Measurements from ENCODE around the gene TBC1D12.
A peak's percentile ranks its signal among the peaks of the same experiment; 100 is the strongest.

The TBC1D12 gene

GRCh38 chr10:94487575-94487974, 85.2 kb downstream of the TBC1D12 start:
- no peaks in the 10 kb centered on the region for H3K27me3 ChIP-seq (ENCODE audit: control insufficient read depth, low read length)
- 0 out of 2 replicates have a peak, but pooled peaks cover 5% of the 10 kb centered on the region for H3F3A ChIP-seq (ENCODE audit: control insufficient read depth, insufficient read depth)
- H3K79me2 ChIP-seq (ENCODE audit: control insufficient read depth, low read length): no peaks in the 10 kb centered on the region
- peaks cover 3% of the 10 kb centered on the region; the same call in 1 of the 2 replicates for H3K36me3 ChIP-seq (ENCODE audit: control insufficient read depth, low read length)
- H3K4me2 ChIP-seq (ENCODE audit: low read length): no peak overlapping the region
- TF ChIP-seq EZH2phosphoT487 (IDR thresholded peaks at IDR 0.05; ENCODE audit: borderline replicate concordance, low read length) (no peak), CTCF (IDR thresholded peaks at IDR 0.05; ENCODE audit: low read depth, low read length, poor library complexity, severe bottlenecking) (no peak)
- H3K4me1 ChIP-seq (ENCODE audit: control insufficient read depth, low read length): peaks cover 42% of the 10 kb centered on the region
- H3K9me2 ChIP-seq (replicated peaks; ENCODE audit: control insufficient read depth, low read length): no peaks in the 10 kb centered on the region
- no peaks in the 10 kb centered on the region for H4K20me1 ChIP-seq (ENCODE audit: control insufficient read depth, insufficient read depth, low read depth, low read length)
- H3K27ac ChIP-seq (ENCODE audit: low read depth, low read length): no peak overlapping the region
- H3K4me3 ChIP-seq (ENCODE audit: low read length): no peak overlapping the region
- peaks cover 10% of the 10 kb centered on the region; the same call in 1 of the 2 replicates for H3K9me3 ChIP-seq (ENCODE audit: control insufficient read depth, insufficient read depth, low read length)

- Histone ChIP-seq H3K4me2 (ENCODE audit: low read length) (no peak overlapping the region), H3F3A (ENCODE audit: control insufficient read depth, insufficient read depth) (peaks cover 20% of the 10 kb centered on the region), H4K20me1 (ENCODE audit: control insufficient read depth, insufficient read depth, low read depth, low read length) (no peaks in the 10 kb centered on the region), H3K4me3 (ENCODE audit: low read length) (no peak overlapping the region), H3K36me3 (ENCODE audit: control insufficient read depth, low read length) (no peaks in the 10 kb centered on the region), H3K27me3 (ENCODE audit: control insufficient read depth, low read length) (no peaks in the 10 kb centered on the region), H3K4me1 (ENCODE audit: control insufficient read depth, low read length) (peaks cover 56% of the 10 kb centered on the region), H3K9me2 (replicated peaks; ENCODE audit: control insufficient read depth, low read length) (no peaks in the 10 kb centered on the region), H3K27ac (ENCODE audit: low read depth, low read length) (no peak overlapping the region), H3K9me3 (ENCODE audit: control insufficient read depth, insufficient read depth, low read length) (peaks cover 5% of the 10 kb centered on the region; the same call in 1 of the 2 replicates), H3K79me2 (ENCODE audit: control insufficient read depth, low read length) (no peaks in the 10 kb centered on the region)
- TF ChIP-seq EZH2phosphoT487 (IDR thresholded peaks at IDR 0.05; ENCODE audit: borderline replicate concordance, low read length) (no peak), CTCF (IDR thresholded peaks at IDR 0.05; ENCODE audit: low read depth, low read length, poor library complexity, severe bottlenecking) (no peak)
These were observed 86.8 kb downstream of the TBC1D12 start for GRCh38 chr10:94489107-94489506.

DNA sequence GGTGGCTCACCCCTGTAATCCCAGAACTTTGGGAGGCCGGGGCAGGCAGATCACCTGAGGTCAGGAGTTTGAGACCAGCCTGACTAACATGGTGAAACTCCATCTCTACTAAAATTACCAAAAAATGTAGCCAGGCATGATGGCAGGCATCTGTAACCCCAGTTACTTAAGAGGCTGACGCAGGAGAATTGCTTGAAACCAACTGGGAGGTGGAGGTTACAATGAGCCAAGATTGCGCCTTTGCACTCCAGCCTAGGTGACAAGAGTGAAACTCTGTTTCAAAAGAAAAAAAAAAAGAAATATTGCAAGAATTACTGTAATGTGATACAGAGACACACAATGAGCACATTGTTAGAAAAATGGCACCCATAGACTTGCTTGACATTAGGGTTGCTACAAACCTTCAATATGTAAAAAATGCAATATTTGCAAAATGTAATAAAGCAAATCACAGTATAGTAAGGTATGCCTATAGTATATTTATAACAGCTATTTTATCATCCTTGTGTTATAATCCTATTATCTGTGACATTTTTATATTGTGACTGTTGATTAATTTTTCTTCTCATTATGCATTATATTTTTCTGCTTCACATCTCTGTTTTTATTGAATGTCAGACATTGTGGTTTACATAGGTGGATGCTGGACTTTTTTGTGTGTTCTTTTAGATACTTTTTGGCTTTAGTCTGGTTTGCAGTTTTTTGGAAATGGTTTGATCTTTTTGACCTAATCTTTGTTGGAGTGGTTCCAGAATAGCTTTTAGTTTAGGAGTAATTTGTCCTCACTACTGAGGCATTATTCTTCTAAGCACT, 87.8 kb downstream of the TBC1D12 start:
- Histone ChIP-seq H3K9me3 (ENCODE audit: control insufficient read depth, insufficient read depth, low read length) (no peaks in the 10 kb centered on the region), H3F3A (ENCODE audit: control insufficient read depth, insufficient read depth) (peaks cover 27% of the 10 kb centered on the region), H3K27ac (ENCODE audit: low read depth, low read length) (peak overlapping the region; percentile 12; the same call in 1 of the 2 replicates), H3K36me3 (ENCODE audit: control insufficient read depth, low read length) (no peaks in the 10 kb centered on the region), H3K4me3 (ENCODE audit: low read length) (no peak overlapping the region), H3K27me3 (ENCODE audit: control insufficient read depth, low read length) (no peaks in the 10 kb centered on the region), H4K20me1 (ENCODE audit: control insufficient read depth, insufficient read depth, low read depth, low read length) (no peaks in the 10 kb centered on the region), H3K9me2 (replicated peaks; ENCODE audit: control insufficient read depth, low read length) (no peaks in the 10 kb centered on the region), H3K79me2 (ENCODE audit: control insufficient read depth, low read length) (no peaks in the 10 kb centered on the region), H3K4me1 (ENCODE audit: control insufficient read depth, low read length) (peaks cover 67% of the 10 kb centered on the region), H3K4me2 (ENCODE audit: low read length) (peak overlapping the region; percentile 16; the same call in 1 of the 2 replicates)
- TF ChIP-seq CTCF (IDR thresholded peaks at IDR 0.05; ENCODE audit: low read depth, low read length, poor library complexity, severe bottlenecking) (no peak), EZH2phosphoT487 (IDR thresholded peaks at IDR 0.05; ENCODE audit: borderline replicate concordance, low read length) (no peak)
